Measurements from ENCODE around the gene ZNF282.
"Not testable (repeated sequence)": the region's sequence is repeated elsewhere in the genome, so short reads cannot be mapped to it uniquely, and the experiment has no call there.

Gene ZNF282

DNA sequence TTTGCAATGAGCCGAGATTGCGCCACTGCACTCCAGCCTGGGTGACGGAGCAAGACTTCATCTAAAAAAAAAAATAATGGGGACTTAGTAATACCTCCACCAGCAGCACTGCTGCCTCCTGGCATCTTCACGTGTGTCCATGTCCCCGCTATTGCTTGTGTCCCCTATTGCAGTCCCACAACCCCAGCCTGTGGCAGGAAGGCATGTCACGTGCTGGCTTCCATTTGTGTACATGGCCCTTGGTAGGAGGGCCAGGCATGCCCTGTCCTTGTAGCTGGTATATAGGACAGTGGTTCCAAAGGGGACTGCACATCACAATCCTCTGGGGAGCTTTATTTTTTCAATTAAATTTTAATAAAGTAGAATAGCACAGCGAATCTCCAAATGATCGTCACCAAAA, 72.4 kb downstream of the ZNF282 start:
- peaks cover 11% of the 10 kb centered on the region for H3K79me2 ChIP-seq (ENCODE audit: insufficient read depth, low read depth)

DNA sequence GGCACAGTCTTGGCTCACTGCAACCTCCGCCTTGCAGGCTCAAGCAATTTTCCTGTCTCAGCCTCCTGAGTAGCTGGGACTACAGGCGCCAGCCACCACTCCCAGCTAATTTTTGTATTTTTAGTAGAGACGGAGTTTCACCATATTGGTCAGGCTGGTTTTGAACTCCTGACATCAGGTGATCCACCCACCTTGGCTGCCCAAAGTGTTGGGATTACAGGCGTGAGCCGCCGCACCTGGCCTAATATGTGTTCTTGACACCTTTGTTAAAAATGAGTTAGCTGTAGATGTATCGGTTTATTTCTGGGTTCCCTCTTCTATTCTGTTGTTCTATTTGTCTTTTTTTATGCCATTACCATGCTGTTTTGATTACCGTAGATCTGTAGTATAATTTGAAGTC, 79.1 kb downstream of the ZNF282 start:
- not testable (repeated sequence) for H3K4me1 ChIP-seq (ENCODE audit: low read depth, poor library complexity, severe bottlenecking); H4K20me1 ChIP-seq (ENCODE audit: insufficient read depth); H3K9ac ChIP-seq; H2AFZ ChIP-seq (ENCODE audit: low read depth); H3K4me3 ChIP-seq (IDR thresholded peaks at IDR 0.05; ENCODE audit: insufficient read depth, low read depth, low read length); H3K27me3 ChIP-seq (ENCODE audit: insufficient read depth, low read depth); H3K36me3 ChIP-seq (ENCODE audit: insufficient read depth); H3K27ac ChIP-seq; H3K4me2 ChIP-seq; H3K79me2 ChIP-seq (ENCODE audit: insufficient read depth, low read depth)

More for the DNA sequence above, 72.4 kb downstream of the ZNF282 start:
- Histone ChIP-seq H2AFZ (ENCODE audit: low read depth) (no peak overlapping the region), H3K4me2 (no peak overlapping the region), H3K9ac (no peak overlapping the region), H3K4me3 (IDR thresholded peaks at IDR 0.05; ENCODE audit: insufficient read depth, low read depth, low read length) (no peak overlapping the region), H3K4me1 (ENCODE audit: low read depth, poor library complexity, severe bottlenecking) (peaks cover 7% of the 10 kb centered on the region), H3K27ac (no peak overlapping the region), H4K20me1 (ENCODE audit: insufficient read depth) (no peaks in the 10 kb centered on the region), H3K36me3 (ENCODE audit: insufficient read depth) (no peaks in the 10 kb centered on the region), H3K27me3 (ENCODE audit: insufficient read depth, low read depth) (no peaks in the 10 kb centered on the region)
- TF ChIP-seq, protein P1, sequence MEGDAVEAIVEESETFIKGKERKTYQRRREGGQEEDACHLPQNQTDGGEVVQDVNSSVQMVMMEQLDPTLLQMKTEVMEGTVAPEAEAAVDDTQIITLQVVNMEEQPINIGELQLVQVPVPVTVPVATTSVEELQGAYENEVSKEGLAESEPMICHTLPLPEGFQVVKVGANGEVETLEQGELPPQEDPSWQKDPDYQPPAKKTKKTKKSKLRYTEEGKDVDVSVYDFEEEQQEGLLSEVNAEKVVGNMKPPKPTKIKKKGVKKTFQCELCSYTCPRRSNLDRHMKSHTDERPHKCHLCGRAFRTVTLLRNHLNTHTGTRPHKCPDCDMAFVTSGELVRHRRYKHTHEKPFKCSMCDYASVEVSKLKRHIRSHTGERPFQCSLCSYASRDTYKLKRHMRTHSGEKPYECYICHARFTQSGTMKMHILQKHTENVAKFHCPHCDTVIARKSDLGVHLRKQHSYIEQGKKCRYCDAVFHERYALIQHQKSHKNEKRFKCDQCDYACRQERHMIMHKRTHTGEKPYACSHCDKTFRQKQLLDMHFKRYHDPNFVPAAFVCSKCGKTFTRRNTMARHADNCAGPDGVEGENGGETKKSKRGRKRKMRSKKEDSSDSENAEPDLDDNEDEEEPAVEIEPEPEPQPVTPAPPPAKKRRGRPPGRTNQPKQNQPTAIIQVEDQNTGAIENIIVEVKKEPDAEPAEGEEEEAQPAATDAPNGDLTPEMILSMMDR (conservative IDR thresholded peaks at IDR 0.05; ENCODE audit: low read depth, low read length) = no peak

Measured in KMS-11 (cell line).